ENCODE results near the gene POU6F1.

Gene POU6F1

GRCh38 chr12:51160814-51161459 lies 56.9 kb downstream of the POU6F1 start:
- DNase-seq (ENCODE audit: low spot score): no peak

DNA sequence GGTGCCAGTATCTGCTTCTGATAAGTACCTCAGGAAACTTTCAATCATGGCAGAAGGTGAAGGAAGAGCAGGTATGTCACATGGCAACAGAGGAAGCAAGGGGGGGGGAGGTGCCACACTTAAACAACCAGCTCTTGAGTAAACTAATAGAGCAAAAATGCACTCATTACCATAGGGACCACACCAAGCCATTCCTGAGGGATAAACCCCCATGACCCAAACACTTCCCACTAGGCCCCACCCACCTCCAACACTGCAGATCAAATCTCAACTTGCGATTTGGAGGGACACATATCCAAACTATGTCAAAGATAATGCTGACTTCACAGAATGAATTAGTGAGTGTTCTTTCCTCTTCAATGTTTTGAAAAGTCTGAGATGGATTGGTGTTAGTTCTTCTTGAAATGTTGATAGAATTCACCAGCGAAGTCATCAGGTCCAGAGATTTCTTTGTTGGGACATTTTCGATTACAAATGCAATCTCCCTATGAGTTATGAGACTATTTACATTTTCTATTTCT lies 61.6 kb downstream of the POU6F1 start:
- no peak for DNase-seq (ENCODE audit: low spot score)

DNA sequence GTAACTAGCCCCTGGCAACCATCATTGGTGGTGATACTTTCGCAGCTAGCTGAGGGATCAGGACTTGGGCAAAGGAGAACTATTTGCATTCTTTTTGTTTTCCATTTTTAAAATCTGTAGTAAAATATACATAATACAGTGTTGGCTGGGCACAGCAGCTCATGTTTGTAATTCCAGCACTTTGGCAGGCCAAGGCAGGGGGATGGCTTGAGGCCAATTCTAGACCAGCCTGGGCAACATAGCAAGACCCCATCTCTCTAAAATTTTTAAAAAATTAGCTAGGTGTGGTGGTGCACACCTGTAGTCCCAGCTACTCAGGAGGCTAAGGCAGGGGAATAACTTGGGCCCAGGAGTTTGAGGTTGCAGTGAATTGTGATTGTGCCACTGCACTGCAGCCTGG lies 64.9 kb downstream of the POU6F1 start:
- no peak for DNase-seq (ENCODE audit: low spot score)

- DNase-seq (ENCODE audit: low spot score): no peak
Measured at GRCh38 chr12:51150777-51151176, 67.1 kb downstream of the POU6F1 start.

GRCh38 chr12:51147309-51147708 lies 70.6 kb downstream of the POU6F1 start:
- no peak for DNase-seq (ENCODE audit: low spot score)

DNA sequence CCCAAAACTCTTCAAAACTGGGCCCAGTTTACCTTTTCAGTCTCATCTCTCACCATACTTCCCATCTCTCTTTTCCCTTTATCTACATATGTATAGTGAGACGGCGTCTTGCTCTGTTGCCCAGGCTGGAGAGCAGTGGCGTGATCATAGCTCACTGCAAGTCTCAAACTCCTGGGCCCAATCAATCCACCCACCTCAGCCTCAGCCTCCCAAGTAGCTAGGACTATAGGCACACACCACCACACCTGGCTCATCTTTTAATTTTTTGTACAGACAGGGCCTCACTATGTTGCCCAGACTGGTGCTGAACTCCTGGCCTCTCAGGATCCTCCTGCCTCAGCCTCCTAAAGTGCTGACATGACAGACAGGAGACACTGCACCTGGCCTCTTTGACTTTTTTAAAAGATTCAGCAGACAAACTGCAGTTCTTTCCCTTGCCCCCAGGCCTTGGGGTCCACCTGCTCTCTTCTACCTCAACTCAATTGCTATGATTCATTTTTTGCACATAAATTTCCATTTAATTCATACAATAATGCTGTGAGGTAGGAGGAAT lies 78.5 kb downstream of the POU6F1 start:
- DNase-seq (ENCODE audit: low spot score): no peak
